Endothelial cell (in vitro differentiated cells): ENCODE results near the gene EPHX1. TPM values are rescaled to one million over a fixed set of nuclear protein-coding genes. Genes with fewer than 3 reads are reported as not detected.

ENCODE experiments used
- DNase-seq: peaks from one replicate; pipeline ENCODE4 v3.0.0; 2021; ENCODE audit warnings: low spot score
- H3K27ac Mint-ChIP-seq: one replicate; pipeline ENCODE4 v1.8.0; 2021; ENCODE audit warnings: mixed read lengths, inconsistent platforms; ENCODE audit not compliant: unreplicated experiment
- H3K27me3 Mint-ChIP-seq: one replicate; pipeline ENCODE4 v1.8.0; 2021; ENCODE audit warnings: mild to moderate bottlenecking, moderate library complexity, mixed read lengths, inconsistent platforms; ENCODE audit not compliant: unreplicated experiment
- H3K36me3 Mint-ChIP-seq: one replicate; pipeline ENCODE4 v1.8.0; 2021; ENCODE audit warnings: mild to moderate bottlenecking, low read depth, mixed read lengths, inconsistent platforms; ENCODE audit not compliant: unreplicated experiment
- H3K4me1 Mint-ChIP-seq: one replicate; pipeline ENCODE4 v1.8.0; 2021; ENCODE audit warnings: mild to moderate bottlenecking, mixed read lengths, inconsistent platforms; ENCODE audit not compliant: unreplicated experiment
- H3K4me3 Mint-ChIP-seq: one replicate; pipeline ENCODE4 v1.8.0; 2021; ENCODE audit warnings: mild to moderate bottlenecking, mixed read lengths, inconsistent platforms; ENCODE audit not compliant: unreplicated experiment
- H3K9me3 Mint-ChIP-seq: one replicate; pipeline ENCODE4 v1.8.0; 2021; ENCODE audit warnings: mixed read lengths, inconsistent platforms; ENCODE audit not compliant: unreplicated experiment
- CTCF ChIP-seq: fragments of 200-600 bp; sonication (generic); IDR thresholded peaks from one replicate; pipeline ENCODE4 v1.5.0; 2021; ENCODE audit warnings: antibody characterized with exemption; ENCODE audit not compliant: unreplicated experiment
- total RNA-seq: library from RNA; stranded (reverse); fragmentation: NEBNext Ultra II Directional; extraction: Animal tissue kit (Norgen Biotek cat#: 25700); gene quantifications from one replicate; pipeline ENCODE4 v1.2.1, GENCODE V29; 2021; ENCODE audit not compliant: unreplicated experiment

EPHX1 gene
- total RNA-seq, 1 donor from 2014 or later = 45.0 TPM

GRCh38 chr1:225882694-225883615, 73.0 kb downstream of the EPHX1 start:
- TF ChIP-seq CTCF = no peak
- peak overlapping the region; percentile 88 for H3K4me3 Mint-ChIP-seq
- H3K36me3 Mint-ChIP-seq = peaks cover 3% of the 10 kb centered on the region
- H3K27me3 Mint-ChIP-seq = peaks cover 6% of the 10 kb centered on the region
- peak; percentile 51 for DNase-seq
- peaks cover 31% of the 10 kb centered on the region for H3K4me1 Mint-ChIP-seq
- H3K9me3 Mint-ChIP-seq = no peaks in the 10 kb centered on the region
- H3K27ac Mint-ChIP-seq = peak overlapping the region; percentile 81

GRCh38 chr1:225883616-225884265, 73.8 kb downstream of the EPHX1 start:
- Mint-ChIP-seq H3K9me3 (no peaks in the 10 kb centered on the region), H3K4me1 (peaks cover 24% of the 10 kb centered on the region), H3K36me3 (peaks cover 3% of the 10 kb centered on the region), H3K4me3 (peak overlapping the region; percentile 88), H3K27ac (no peak overlapping the region), H3K27me3 (peaks cover 8% of the 10 kb centered on the region)
- no peak for TF ChIP-seq CTCF
- no peak for DNase-seq

DNA sequence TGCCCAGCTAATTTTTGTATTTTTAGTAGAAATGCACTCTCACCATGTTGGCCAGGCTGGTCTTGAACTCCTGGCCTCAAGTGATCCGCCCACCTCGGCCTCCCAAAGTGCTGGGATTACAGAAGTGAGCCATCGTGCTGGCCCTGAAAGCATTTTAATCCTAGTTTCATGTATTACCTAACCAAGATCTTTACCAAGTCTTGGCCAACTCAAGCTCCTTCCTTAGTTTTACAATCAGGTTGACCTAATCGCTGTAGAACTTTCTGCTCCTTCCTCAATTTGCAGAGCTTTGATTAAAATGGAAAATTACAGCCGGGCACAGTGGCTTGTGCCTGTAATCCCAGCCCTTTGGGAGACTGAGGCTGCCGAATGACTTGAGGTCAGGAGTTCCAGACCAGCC, 75.4 kb downstream of the EPHX1 start:
- no peaks in the 10 kb centered on the region for H3K9me3 Mint-ChIP-seq
- peaks cover 8% of the 10 kb centered on the region for H3K27me3 Mint-ChIP-seq
- peaks cover 11% of the 10 kb centered on the region for H3K4me1 Mint-ChIP-seq
- no peak overlapping the region for H3K4me3 Mint-ChIP-seq
- DNase-seq = no peak
- H3K36me3 Mint-ChIP-seq = no peaks in the 10 kb centered on the region
- H3K27ac Mint-ChIP-seq = no peak overlapping the region
- no peak for TF ChIP-seq CTCF

GRCh38 chr1:225886159-225887029, 76.5 kb downstream of the EPHX1 start:
- peaks cover 2% of the 10 kb centered on the region for H3K4me1 Mint-ChIP-seq
- no peak for TF ChIP-seq CTCF
- no peak for DNase-seq
- no peak overlapping the region for H3K4me3 Mint-ChIP-seq
- H3K27ac Mint-ChIP-seq = peak overlapping the region; percentile 24
- peaks cover 8% of the 10 kb centered on the region for H3K27me3 Mint-ChIP-seq
- H3K36me3 Mint-ChIP-seq = no peaks in the 10 kb centered on the region
- no peaks in the 10 kb centered on the region for H3K9me3 Mint-ChIP-seq
